CD4-positive, alpha-beta memory T cell (primary cell): ENCODE data around the gene OBSL1. TPM values are rescaled to one million over a fixed set of nuclear protein-coding genes. Genes with fewer than 3 reads are reported as not detected.

ENCODE experiments used
- CTCF ChIA-PET: fragments of 350-600 bp; sonication (Branson Sonifier 250); formaldehyde crosslinking; loops from one replicate; lab custom pipeline; 2021; ENCODE audit warnings: inconsistent platforms; ENCODE audit not compliant: partially characterized antibody; lab: Charles Lee
- POLR2A ChIA-PET: fragments of 350-600 bp; sonication (Branson Sonifier 250); formaldehyde crosslinking; loops from one replicate; lab custom pipeline; 2021; ENCODE audit not compliant: partially characterized antibody; lab: Charles Lee
- DNase-seq, 5 donors: peaks; one replicate each; pipeline versions ENCODE4 v3.0.0 to v3.0.0-alpha.2; 2020 to 2022; ENCODE audit warnings: mixed read lengths in 1 of 5
- H3K27ac ChIP-seq: one replicate; pipeline ENCODE4 v1.7.0; 2013; ENCODE audit warnings: low read depth, low read length
- H3K27me3 ChIP-seq: 2 replicates; pipeline ENCODE4 v1.7.0; 2013; ENCODE audit warnings: mild to moderate bottlenecking, low read length, moderate library complexity; ENCODE audit not compliant: insufficient read depth
- H3K36me3 ChIP-seq: 2 replicates; pipeline ENCODE4 v1.7.0; 2013; ENCODE audit warnings: mild to moderate bottlenecking, low read length, moderate library complexity; ENCODE audit not compliant: insufficient read depth
- H3K4me1 ChIP-seq: 2 replicates; pipeline ENCODE4 v1.7.0; 2013; ENCODE audit warnings: mild to moderate bottlenecking, low read length, moderate library complexity; ENCODE audit not compliant: insufficient read depth
- H3K4me3 ChIP-seq, 2 donors: one replicate each; pipeline ENCODE4 v1.7.0; 2013; ENCODE audit warnings: low read length in 2 of 2, mild to moderate bottlenecking in 1 of 2
- H3K9me3 ChIP-seq, 2 donors: one replicate each; pipeline ENCODE4 v1.7.0; 2013; ENCODE audit warnings: low read length in 2 of 2, control low read depth in 1 of 2; ENCODE audit not compliant: control insufficient read depth in 1 of 2
- H3K27ac Mint-ChIP-seq, 7 donors: one replicate each; pipeline ENCODE4 v1.8.0; 2020 to 2021; ENCODE audit warnings: mixed read lengths in 7 of 7, mild to moderate bottlenecking in 6 of 7, inconsistent platforms in 3 of 7, moderate library complexity in 3 of 7
- H3K27me3 Mint-ChIP-seq, 2 donors: one replicate each; pipeline ENCODE4 v1.8.0; 2020 to 2021; ENCODE audit warnings: mixed read lengths in 2 of 2
- H3K36me3 Mint-ChIP-seq, 2 donors: one replicate each; pipeline ENCODE4 v1.8.0; 2020 to 2021; ENCODE audit warnings: mixed read lengths in 2 of 2, inconsistent platforms in 1 of 2, mild to moderate bottlenecking in 1 of 2
- H3K4me1 Mint-ChIP-seq, 4 donors: one replicate each; pipeline ENCODE4 v1.8.0; 2020 to 2021; ENCODE audit warnings: mixed read lengths in 4 of 4, mild to moderate bottlenecking in 1 of 4
- H3K4me3 Mint-ChIP-seq, 8 donors: one replicate each; pipeline ENCODE4 v1.8.0; 2020 to 2021; ENCODE audit warnings: mixed read lengths in 8 of 8, mild to moderate bottlenecking in 7 of 8, moderate library complexity in 6 of 8, inconsistent platforms in 3 of 8
- H3K9me3 Mint-ChIP-seq, 8 donors: one replicate each; pipeline ENCODE4 v1.8.0; 2020 to 2021; ENCODE audit warnings: mixed read lengths in 8 of 8, mild to moderate bottlenecking in 5 of 8, inconsistent platforms in 3 of 8, moderate library complexity in 1 of 8
- intact Hi-C: fragments of 100-400 bp; cut with micrococcal nuclease; formaldehyde crosslinking; loops from one replicate; pipeline ENCODE4 v1.15.1; 2023
- polyA plus RNA-seq, 2 donors: library from polyadenylated mRNA; unstranded; fragments of 300-500 nt; fragmentation: Illumina TruSeq; gene quantifications; one replicate each; pipeline ENCODE4 v1.2.3, GENCODE V29; 2021
- total RNA-seq, 2 experiments: library from RNA; stranded (reverse); gene quantifications; one replicate each; pipeline ENCODE4 v1.2.3, GENCODE V29; 2021

OBSL1 gene
- total and polyA plus RNA-seq, 4 experiments from 2014 or later: 0.09 TPM; not detected in 3

- no peaks in the 10 kb centered on the region for H3K27me3 ChIP-seq
Measured at GRCh38 chr2:219538504-219538951, 32.8 kb downstream of the OBSL1 start.

GRCh38 chr2:219537657-219538488 is 33.5 kb downstream of the OBSL1 start:
- CTCF ChIA-PET: interaction anchor here (0.6 to 8.5 kb wide), 5 partner anchors 8 to 620 kb away, joined by 3 to 73 read pairs (median 4); no protein-coding TSS in a partner anchor

More at GRCh38 chr2:219538504-219538951, 32.8 kb downstream of the OBSL1 start:
- CTCF ChIA-PET: interaction anchor here (1.5 to 8.5 kb wide), 4 partner anchors 9 to 105 kb away, joined by 4 to 73 read pairs (median 56); no protein-coding TSS in a partner anchor
- peaks cover 10 to 21% (median 16%) of the 10 kb centered on the region in 4 donors for H3K4me1 Mint-ChIP-seq
- H3K27me3 Mint-ChIP-seq: peaks cover 2 to 8% of the 10 kb centered on the region in 2 donors
- Histone ChIP-seq H3K27ac (no peak overlapping the region), H3K36me3 (no peaks in the 10 kb centered on the region), H3K9me3 (no peaks in the 10 kb centered on the region), H3K4me3 (no peak overlapping the region), H3K4me1 (peaks cover 12% of the 10 kb centered on the region)
- DNase-seq: no peak
- POLR2A ChIA-PET: no interaction called here
- H3K36me3 Mint-ChIP-seq: peaks cover 0 to 2% of the 10 kb centered on the region in 2 donors
- H3K27ac Mint-ChIP-seq: no peak overlapping the region
- no peak overlapping the region for H3K4me3 Mint-ChIP-seq
- H3K9me3 Mint-ChIP-seq: no peaks in the 10 kb centered on the region
- intact Hi-C loops: no loop called here

GRCh38 chr2:219536967-219537366 is 34.4 kb downstream of the OBSL1 start:
- intact Hi-C loops: no loop called here
- H3K4me1 Mint-ChIP-seq: peaks cover 3 to 11% (median 7%) of the 10 kb centered on the region in 4 donors
- Histone ChIP-seq H3K4me1 (peaks cover 2% of the 10 kb centered on the region), H3K36me3 (no peaks in the 10 kb centered on the region), H3K27me3 (no peaks in the 10 kb centered on the region), H3K9me3 (no peaks in the 10 kb centered on the region), H3K4me3 (no peak overlapping the region), H3K27ac (no peak overlapping the region)
- no peaks in the 10 kb centered on the region for H3K9me3 Mint-ChIP-seq
- H3K27me3 Mint-ChIP-seq: peaks cover 5 to 17% of the 10 kb centered on the region in 2 donors
- ChIA-PET CTCF (interaction anchor here (1.1 kb wide), 1 partner anchor 13 kb away, joined by 3 read pairs; no protein-coding TSS in a partner anchor), POLR2A (no interaction called here)
- no peak overlapping the region for H3K27ac Mint-ChIP-seq
- H3K36me3 Mint-ChIP-seq: no peaks in the 10 kb centered on the region
- peak in 1 of 5 donors; percentile 36 for DNase-seq
- no peak overlapping the region for H3K4me3 Mint-ChIP-seq

More at GRCh38 chr2:219537657-219538488, 33.5 kb downstream of the OBSL1 start:
- peak in 1 of 5 donors; percentile 1 for DNase-seq
- Histone ChIP-seq H3K4me3 (no peak overlapping the region), H3K36me3 (no peaks in the 10 kb centered on the region), H3K27me3 (no peaks in the 10 kb centered on the region), H3K27ac (no peak overlapping the region), H3K4me1 (peaks cover 11% of the 10 kb centered on the region), H3K9me3 (no peaks in the 10 kb centered on the region)
- Mint-ChIP-seq H3K27ac (no peak overlapping the region), H3K27me3 (peaks cover 2 to 11% of the 10 kb centered on the region in 2 donors), H3K4me3 (no peak overlapping the region), H3K9me3 (no peaks in the 10 kb centered on the region), H3K36me3 (peaks cover 0 to 2% of the 10 kb centered on the region in 2 donors), H3K4me1 (peaks cover 10 to 20% (median 15%) of the 10 kb centered on the region in 4 donors)
- POLR2A ChIA-PET: no interaction called here
- intact Hi-C loops: no loop called here

- ChIA-PET CTCF (interaction anchor here (1.1 kb wide), 1 partner anchor 13 kb away, joined by 3 read pairs; no protein-coding TSS in a partner anchor), POLR2A (no interaction called here)
- DNase-seq: peak in 1 of 5 donors; percentile 16
- no peak overlapping the region for H3K4me3 ChIP-seq
- Mint-ChIP-seq H3K36me3 (no peaks in the 10 kb centered on the region), H3K4me1 (peaks cover 1 to 5% (median 3%) of the 10 kb centered on the region in 4 donors), H3K27ac (peak overlapping the region in 1 of 7 donors; percentile 57), H3K4me3 (no peak overlapping the region), H3K9me3 (no peaks in the 10 kb centered on the region), H3K27me3 (peaks cover 9 to 19% of the 10 kb centered on the region in 2 donors)
- intact Hi-C loops: no loop called here
- no peaks in the 10 kb centered on the region for H3K4me1 ChIP-seq
- H3K27ac ChIP-seq: no peak overlapping the region
- H3K27me3 ChIP-seq: no peaks in the 10 kb centered on the region
- H3K9me3 ChIP-seq: no peaks in the 10 kb centered on the region
- no peaks in the 10 kb centered on the region for H3K36me3 ChIP-seq
Measured at GRCh38 chr2:219536425-219536824, 34.9 kb downstream of the OBSL1 start.

GRCh38 chr2:219533930-219534661 is 37.2 kb downstream of the OBSL1 start:
- Histone ChIP-seq H3K4me1 (no peaks in the 10 kb centered on the region), H3K9me3 (no peaks in the 10 kb centered on the region), H3K27ac (no peak overlapping the region), H3K27me3 (peaks cover 17% of the 10 kb centered on the region), H3K36me3 (no peaks in the 10 kb centered on the region), H3K4me3 (no peak overlapping the region)
- ChIA-PET POLR2A (no interaction called here), CTCF (interaction anchor here (0.7 to 1.4 kb wide), 2 partner anchors 39 kb away, joined by 3 read pairs; no protein-coding TSS in a partner anchor)
- peaks cover 0 to 7% (median 0%) of the 10 kb centered on the region in 4 donors for H3K4me1 Mint-ChIP-seq
- no peaks in the 10 kb centered on the region for H3K9me3 Mint-ChIP-seq
- intact Hi-C loops: no loop called here
- peaks cover 26 to 39% of the 10 kb centered on the region in 2 donors for H3K27me3 Mint-ChIP-seq
- H3K4me3 Mint-ChIP-seq: no peak overlapping the region
- no peak overlapping the region for H3K27ac Mint-ChIP-seq
- DNase-seq: no peak
- no peaks in the 10 kb centered on the region for H3K36me3 Mint-ChIP-seq

- intact Hi-C loops: no loop called here
- peaks cover 0 to 7% (median 0%) of the 10 kb centered on the region in 4 donors for H3K4me1 Mint-ChIP-seq
Measured at GRCh38 chr2:219532378-219532649, 39.0 kb downstream of the OBSL1 start.

More at GRCh38 chr2:219532378-219532649, 39.0 kb downstream of the OBSL1 start:
- DNase-seq: no peak
- Histone ChIP-seq H3K9me3 (no peaks in the 10 kb centered on the region), H3K36me3 (no peaks in the 10 kb centered on the region), H3K4me3 (no peak overlapping the region), H3K4me1 (no peaks in the 10 kb centered on the region), H3K27me3 (peaks cover 26% of the 10 kb centered on the region), H3K27ac (no peak overlapping the region)
- peaks cover 38 to 51% of the 10 kb centered on the region in 2 donors for H3K27me3 Mint-ChIP-seq
- no peak overlapping the region for H3K4me3 Mint-ChIP-seq
- H3K36me3 Mint-ChIP-seq: no peaks in the 10 kb centered on the region
- H3K27ac Mint-ChIP-seq: no peak overlapping the region
- H3K9me3 Mint-ChIP-seq: no peaks in the 10 kb centered on the region
- CTCF ChIA-PET: interaction anchor here (3.5 to 6.5 kb wide), 4 partner anchors 9 to 130 kb away, joined by 26 to 130 read pairs (median 58); partner anchors contain the start of genes CHPF and TMEM198
- POLR2A ChIA-PET: no interaction called here
